Activated CD4-positive, CD25-positive, alpha-beta regulatory T cell treated with anti-CD3 and anti-CD28 coated beads, Interleukin-2, amount 50 U/mL, for 24 hours (primary cell): Measurements from ENCODE around the gene ZKSCAN7.
A peak's percentile ranks its signal among the peaks of the same experiment; 100 is the strongest.
"Not testable (repeated sequence)": the region's sequence is repeated elsewhere in the genome, so short reads cannot be mapped to it uniquely, and the experiment has no call there.

ENCODE experiments used
- ATAC-seq, 2 donors: fragments of 150-1000 bp; cut with Tn5 transposase; one replicate each; pipeline ENCODE4 v1.10.0; 2021; ENCODE audit warnings: mild to moderate bottlenecking in 1 of 2, moderate library complexity in 1 of 2

Gene ZKSCAN7

DNA sequence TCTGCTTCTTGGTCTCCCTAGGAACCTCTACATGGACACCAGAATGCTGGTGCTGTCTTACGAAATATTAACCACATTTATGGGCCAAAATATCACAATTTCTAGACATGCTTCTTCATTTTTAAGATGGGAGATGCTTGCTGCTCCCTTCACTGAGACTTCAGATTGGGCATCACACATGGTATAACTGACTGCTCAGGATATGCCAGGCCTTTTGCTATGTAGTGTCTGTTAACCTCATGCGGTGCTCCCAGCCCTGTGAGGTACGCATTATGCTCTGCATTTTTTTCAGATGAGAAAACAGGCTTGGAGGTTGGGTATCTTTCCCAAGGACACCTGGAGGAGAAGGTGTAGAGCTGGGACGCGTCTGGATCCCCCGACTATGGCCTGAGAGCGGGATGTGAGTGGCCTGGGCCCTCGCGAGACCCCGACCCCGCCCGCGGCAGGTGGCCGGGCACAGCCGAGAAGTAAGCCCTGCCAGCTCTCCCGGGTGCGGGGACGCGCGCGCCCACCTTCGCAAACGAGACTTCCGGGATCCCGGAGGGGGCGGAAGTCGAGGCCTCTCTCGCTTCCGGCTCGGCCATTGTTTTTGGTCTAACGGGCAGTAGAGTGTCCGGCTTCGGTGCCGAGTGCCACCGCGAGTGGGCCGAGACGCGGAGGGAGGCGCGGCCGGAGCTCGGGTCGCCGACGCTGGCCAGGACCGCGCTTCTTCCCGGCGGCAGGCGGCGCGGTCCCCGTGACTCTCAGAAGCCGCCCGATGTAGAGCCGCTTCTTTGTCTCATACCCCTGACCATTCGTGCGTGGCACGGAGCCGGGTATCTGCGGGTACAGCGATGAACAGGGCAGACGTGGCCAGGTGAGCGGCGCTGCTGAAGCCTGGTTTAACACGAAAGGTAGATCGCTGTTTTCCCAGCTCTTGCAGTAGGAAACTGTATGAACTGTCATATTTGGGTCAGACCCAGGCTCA, at the start of gene ZKSCAN7:
TSS of gene ZKSCAN7 (plus strand) at position 568 of the 967 bp plus-strand sequence. CDS start 1,855 bp downstream, outside the sequence.
- peak; percentile 64 to 77 for ATAC-seq

DNA sequence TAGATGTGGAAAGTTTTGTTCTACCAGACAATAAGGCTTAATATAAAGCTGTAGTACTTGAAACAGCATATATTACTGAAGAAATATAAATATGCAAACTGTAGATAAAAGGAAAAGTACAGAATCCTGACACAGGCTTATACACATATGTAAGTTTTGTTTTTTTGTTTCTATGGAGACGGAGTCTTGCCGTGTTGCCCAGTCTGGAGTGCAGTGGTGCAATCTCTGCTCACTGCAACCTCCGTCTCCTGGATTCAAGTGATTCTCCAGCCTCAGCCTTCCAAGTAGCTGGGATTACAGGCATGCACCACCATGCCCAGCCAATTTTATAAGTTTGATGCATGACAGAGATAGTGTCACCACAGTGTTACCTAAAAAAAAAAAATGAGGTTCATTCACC, 48.4 kb upstream of the ZKSCAN7 start:
- ATAC-seq = no peak

GRCh38 chr3:44506961-44507360, 48.0 kb upstream of the ZKSCAN7 start:
- ATAC-seq = no peak

- ATAC-seq = no peak
Observed at GRCh38 chr3:44509393-44509921, 45.5 kb upstream of the ZKSCAN7 start.

DNA sequence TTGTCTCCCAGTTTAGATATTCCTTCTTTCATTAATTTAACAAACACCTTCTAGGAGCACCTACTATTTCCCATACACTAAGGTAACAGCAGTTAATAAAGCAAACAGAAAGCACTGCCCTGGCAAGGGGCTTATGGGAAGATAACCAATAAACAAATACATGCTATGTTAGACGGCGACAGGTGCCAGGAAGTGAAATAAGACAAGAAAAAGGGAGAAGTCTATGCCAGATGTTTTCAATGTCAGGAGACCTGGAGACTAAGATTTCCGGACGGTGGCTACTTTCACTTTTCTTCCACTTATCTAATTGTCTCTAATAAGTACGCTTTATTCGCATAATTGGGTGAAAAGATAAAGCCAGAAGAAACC, 45.0 kb upstream of the ZKSCAN7 start:
- no peak for ATAC-seq

DNA sequence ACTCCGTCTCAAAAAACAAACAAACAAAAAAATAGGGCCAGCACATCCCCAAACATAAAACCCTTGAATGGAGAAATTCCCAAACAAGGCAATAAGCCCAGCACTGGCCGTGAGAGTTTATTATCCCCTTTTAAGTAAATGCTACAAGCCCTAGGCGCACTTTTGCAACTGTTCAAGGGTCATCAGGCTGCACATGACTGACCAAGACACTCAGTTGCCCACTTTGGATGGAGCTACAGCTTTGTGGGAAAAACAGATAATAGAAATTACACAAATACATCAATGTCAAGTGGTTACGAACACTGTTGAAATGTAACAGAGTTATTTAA, 43.8 kb upstream of the ZKSCAN7 start:
- no peak for ATAC-seq

- ATAC-seq = no peak
Observed at GRCh38 chr3:44513513-44513912, 41.5 kb upstream of the ZKSCAN7 start.

DNA sequence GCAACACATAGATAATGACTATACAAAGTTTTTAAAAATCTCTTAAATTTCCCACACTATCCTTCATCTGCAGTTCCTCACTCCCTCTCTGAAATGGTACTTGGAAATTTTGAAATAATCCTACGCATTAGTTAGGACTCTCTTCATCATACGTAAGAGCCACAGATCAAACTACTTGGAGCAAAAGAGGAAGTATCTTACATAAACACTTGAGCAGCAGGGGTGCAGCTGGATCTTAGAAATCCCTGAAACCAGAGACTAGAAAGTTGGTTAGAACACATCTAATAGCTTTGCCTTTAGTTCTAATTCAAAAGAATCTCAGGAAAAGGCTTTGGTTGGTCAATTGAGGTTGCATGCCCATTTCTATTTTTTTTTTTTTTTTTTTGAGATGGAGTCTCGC, 38.8 kb upstream of the ZKSCAN7 start:
- no peak for ATAC-seq

DNA sequence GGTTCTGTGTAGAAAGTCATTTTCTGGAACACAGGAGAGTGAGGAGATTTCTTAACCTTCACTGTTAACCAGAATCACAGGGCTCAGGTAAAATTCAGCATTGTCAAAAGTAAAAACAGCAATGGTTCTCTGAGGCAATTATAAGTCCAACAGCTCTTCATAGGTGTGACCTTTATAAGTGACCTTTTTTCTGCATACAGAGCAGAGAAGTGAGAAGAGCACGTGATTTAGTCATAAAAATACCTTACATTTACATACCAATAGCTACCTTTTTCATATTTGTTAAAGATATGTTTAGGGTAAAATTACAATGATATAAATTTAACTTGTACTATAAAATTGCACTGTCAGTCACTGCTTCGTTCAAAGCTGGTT, 36.2 kb upstream of the ZKSCAN7 start:
- no peak for ATAC-seq

DNA sequence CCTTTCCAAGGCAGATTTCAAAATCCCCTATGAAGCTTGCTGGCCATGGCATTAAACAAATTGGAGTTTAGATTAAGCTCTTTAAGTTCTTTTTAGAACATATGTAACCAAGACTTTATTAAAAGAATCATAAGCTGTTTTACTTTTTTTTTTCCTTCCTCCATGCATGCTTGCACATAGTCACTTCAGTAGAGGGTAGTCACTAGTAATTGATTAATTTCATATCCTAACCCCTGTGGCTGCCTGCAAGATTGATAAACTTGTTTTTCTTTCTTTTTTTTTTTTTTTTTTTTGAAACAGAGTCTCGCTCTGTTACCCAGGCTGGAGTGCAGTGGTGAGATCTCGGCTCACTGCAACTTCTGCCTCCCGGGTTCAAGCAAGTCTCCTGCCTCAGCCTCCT, 33.3 kb upstream of the ZKSCAN7 start:
- no peak for ATAC-seq

- ATAC-seq = no peak
Observed at GRCh38 chr3:44522494-44522933, 32.5 kb upstream of the ZKSCAN7 start.

DNA sequence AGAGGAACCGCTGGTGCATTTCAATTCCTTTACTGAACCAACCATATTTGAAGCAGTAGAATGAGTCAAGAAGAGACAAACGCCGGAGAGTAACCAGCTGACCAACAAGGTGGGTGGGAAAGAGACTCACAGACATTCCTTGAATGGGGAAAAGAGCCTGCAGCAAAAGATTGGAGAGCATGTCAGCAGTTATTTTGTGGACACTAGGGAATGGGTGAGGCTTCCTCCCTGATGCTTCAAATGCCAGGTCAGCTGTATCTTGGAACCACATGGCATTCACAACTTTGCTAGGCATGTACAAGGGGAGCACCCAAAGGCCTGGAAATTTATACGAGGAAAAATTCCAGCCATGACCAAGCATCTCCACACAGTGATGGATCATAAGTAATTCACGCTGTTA, 29.9 kb upstream of the ZKSCAN7 start:
- ATAC-seq = no peak

GRCh38 chr3:44529927-44530326, 25.1 kb upstream of the ZKSCAN7 start:
- ATAC-seq = no peak

GRCh38 chr3:44530911-44531310, 24.1 kb upstream of the ZKSCAN7 start:
- ATAC-seq = no peak

DNA sequence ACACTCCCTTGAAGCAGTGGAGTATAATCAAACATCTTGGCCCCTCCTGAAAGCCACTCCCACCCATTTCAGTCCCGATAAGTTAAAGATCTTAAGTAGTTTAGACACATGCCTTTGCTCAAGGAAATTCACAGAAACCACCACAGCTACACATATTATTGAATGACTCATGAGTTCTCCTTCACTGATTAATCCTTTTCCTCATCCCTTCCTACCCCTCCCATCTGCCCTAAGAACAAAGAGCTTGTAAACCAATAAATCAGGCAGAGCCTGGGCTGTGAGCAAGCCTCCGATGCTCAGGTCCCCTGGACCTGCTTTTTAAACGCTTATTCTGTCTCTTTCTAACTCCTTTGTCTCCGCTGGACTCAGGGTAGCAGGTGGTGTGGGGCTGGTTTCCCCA, 20.3 kb upstream of the ZKSCAN7 start:
- ATAC-seq = not testable (repeated sequence)

DNA sequence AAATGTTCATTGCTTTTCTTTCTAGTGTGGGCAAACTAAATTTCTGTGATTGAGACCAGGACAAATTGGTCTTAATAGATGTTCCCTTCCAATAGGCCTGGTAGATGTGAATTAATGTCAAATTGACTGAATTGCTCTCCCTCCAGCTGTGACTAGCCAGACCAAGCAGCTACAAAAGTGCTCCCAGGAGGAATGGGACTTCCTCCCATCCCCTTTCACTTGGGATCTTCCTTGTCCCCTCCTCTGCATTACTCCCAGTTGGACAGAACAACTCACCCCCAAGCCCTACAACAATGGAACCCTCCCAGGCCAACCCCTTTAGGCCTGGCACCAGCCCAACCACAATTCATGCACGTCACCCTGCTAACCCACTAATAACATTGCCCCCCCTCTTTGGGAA, 19.6 kb upstream of the ZKSCAN7 start:
- ATAC-seq = no peak

DNA sequence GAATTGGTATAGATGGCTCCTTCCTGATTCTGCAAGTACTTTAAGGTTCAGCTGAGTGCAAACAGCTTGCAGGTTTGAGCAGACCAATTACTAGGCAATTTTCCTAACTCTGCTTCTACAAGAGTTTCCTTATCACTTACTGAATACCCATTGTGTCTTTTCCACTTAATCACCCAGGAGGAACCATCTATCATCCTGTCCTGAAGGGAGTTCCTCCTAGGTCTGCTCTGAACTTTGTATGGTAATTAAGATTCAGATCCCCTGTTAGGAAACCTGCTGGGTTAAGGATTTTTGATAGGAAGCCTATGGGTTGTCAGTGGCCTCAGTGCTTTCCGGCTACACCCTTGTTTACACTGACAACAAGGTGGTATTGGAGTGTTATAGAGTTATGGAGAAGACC, 10.2 kb upstream of the ZKSCAN7 start:
- not testable (repeated sequence) for ATAC-seq

DNA sequence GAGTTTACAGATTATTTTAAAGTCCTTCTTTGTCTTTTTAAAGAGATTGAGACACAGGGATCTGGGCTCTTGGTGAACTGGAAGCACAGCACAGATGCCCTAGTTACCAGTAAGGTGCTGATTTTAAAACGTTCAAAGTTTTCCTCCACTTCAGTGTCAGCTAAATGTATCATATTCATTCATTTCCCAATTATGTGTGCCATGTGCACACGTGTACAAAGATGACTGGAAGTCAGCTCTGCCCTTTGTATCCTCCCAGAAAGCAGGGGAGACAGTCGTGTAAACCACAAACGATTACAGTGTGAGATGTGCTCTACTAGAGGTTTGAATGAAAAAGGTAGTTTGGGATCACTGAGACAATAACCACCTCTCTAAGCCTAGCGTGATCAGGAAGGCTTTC, 730 bp downstream of the ZKSCAN7 start:
- no peak for ATAC-seq

DNA sequence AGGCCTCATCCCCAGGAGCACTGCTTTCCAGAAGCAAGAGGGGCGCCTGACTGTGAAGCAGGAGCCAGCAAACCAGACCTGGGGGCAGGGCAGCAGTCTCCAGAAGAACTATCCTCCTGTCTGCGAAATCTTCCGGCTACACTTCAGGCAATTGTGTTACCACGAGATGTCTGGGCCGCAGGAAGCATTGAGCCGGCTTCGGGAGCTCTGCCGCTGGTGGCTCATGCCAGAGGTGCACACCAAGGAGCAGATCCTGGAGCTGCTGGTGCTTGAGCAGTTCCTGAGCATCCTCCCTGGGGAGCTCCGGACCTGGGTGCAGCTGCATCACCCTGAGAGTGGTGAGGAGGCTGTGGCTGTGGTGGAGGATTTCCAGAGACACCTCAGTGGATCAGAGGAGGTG, 2.1 kb downstream of the ZKSCAN7 start:
- no peak for ATAC-seq

- ATAC-seq = no peak
Observed at GRCh38 chr3:44561076-44561475, 6.1 kb downstream of the ZKSCAN7 start.

- no peak for ATAC-seq
Observed at GRCh38 chr3:44562147-44562546, 7.2 kb downstream of the ZKSCAN7 start.

DNA sequence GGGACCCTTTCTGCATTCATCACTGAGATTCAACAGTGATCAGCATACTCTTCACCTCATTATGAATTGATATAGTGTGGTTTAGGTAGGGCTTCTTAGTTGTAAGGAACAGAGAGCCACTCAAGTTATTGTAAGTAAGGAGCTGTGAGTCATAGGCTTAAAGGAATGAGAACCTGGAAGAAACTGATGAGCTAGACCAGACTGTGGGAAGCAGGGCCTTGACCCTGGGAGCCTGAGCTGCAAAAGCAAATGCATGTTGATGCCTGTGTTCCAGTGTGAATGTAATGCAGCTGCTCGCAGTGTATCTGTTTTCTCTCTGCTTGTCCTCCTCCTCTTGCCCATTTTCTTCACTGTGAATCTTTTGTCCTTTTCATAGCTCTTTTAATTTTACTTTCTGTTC, 13.6 kb downstream of the ZKSCAN7 start:
- ATAC-seq = no peak

GRCh38 chr3:44571024-44571423, 16.0 kb downstream of the ZKSCAN7 start:
- ATAC-seq = no peak

- ATAC-seq = no peak
Observed at GRCh38 chr3:44576613-44577012, 21.6 kb downstream of the ZKSCAN7 start.
